HepG2 (cell line): ENCODE data around the gene FBXW4. TPM values are rescaled to one million over a fixed set of nuclear protein-coding genes. Genes with fewer than 3 reads are reported as not detected.
A peak's percentile ranks its signal among the peaks of the same experiment; 100 is the strongest.

Experiments used
- ATAC-seq: fragments of 200-7000 bp; cut with Tn5 transposase; 3 replicates; pipeline ENCODE4 v1.9.1; 2020; ENCODE audit warnings: mild to moderate bottlenecking, moderate library complexity
- Bru-seq: library from RNA; stranded (reverse); fragments of 400-500 nt; gene quantifications from one replicate; lab custom pipeline; 2021; lab: Mats Ljungman, UMichigan
- BruChase-seq, 2 experiments: library from RNA; stranded (reverse); fragments of 400-500 nt; gene quantifications; one replicate each; lab custom pipeline; 2021; lab: Mats Ljungman, UMichigan
- BruUV-seq: library from RNA; stranded (reverse); fragments of 400-500 nt; replicated peaks from 2 replicates; lab custom pipeline; 2021; lab: Mats Ljungman, UMichigan
- CTCF ChIA-PET: fragments of 300-600 bp; formaldehyde crosslinking; extraction: SDS; loops from one replicate; lab custom pipeline; 2021; ENCODE audit warnings: low total read pairs, inconsistent platforms, low intra/inter-chr PET ratio; lab: Yijun Ruan, JAX
- POLR2A ChIA-PET: fragments of 350-600 bp; sonication (Branson Sonifier 250); formaldehyde crosslinking; loops from one replicate; lab custom pipeline; 2020; ENCODE audit warnings: antibody characterized with exemption, inconsistent platforms; lab: Yijun Ruan, JAX
- DNase-seq: peaks from one replicate; pipeline ENCODE4 v3.0.0-alpha.2; 2015; ENCODE audit warnings: low spot score
- FAIRE-seq: peaks from 3 replicates; lab custom pipeline; 2011; peaks lifted over from hg19 to GRCh38; lab: Jason Lieb, UNC
- H2AFZ ChIP-seq: one replicate; pipeline ENCODE4 v1.6.1; 2011; ENCODE audit warnings: low read length, inconsistent platforms
- H3K27ac ChIP-seq: fragments of 300-600 bp; 3 replicates; pipeline ENCODE4 v1.8.0; 2011; ENCODE audit warnings: mixed run types, mild to moderate bottlenecking, mixed read lengths, low read length, inconsistent platforms; ENCODE audit not compliant: insufficient read depth; ENCODE audit errors: extremely low read length
- H3K27me3 ChIP-seq, 2 experiments: fragments of 200-600 bp in 1 of 2; 2 replicates in 1 of 2; 3 replicates in 1 of 2; pipeline versions ENCODE4 v1.6.0 to v1.8.0; 2011; ENCODE audit warnings: low read length in 2 of 2, mild to moderate bottlenecking in 2 of 2, moderate library complexity in 2 of 2, inconsistent platforms in 1 of 2; ENCODE audit not compliant: insufficient read depth in 2 of 2, control insufficient read depth in 1 of 2
- H3K36me3 ChIP-seq, 2 experiments: fragments of 200-600 bp in 1 of 2; replicated peaks in 1 of 2; 2 replicates in 1 of 2; 3 replicates in 1 of 2; pipeline versions ENCODE4 v1.5.1 to v1.8.0; 2011; ENCODE audit warnings: low read length in 2 of 2, inconsistent platforms in 1 of 2; ENCODE audit not compliant: insufficient read depth in 2 of 2, control insufficient read depth in 1 of 2
- H3K4me1 ChIP-seq: 2 replicates; pipeline ENCODE4 v1.5.1; 2012; ENCODE audit warnings: low read length, inconsistent platforms; ENCODE audit not compliant: insufficient read depth
- H3K4me2 ChIP-seq: 2 replicates; pipeline ENCODE4 v1.6.0; 2011; ENCODE audit warnings: low read depth, low read length, inconsistent platforms
- H3K4me3 ChIP-seq, 3 experiments: fragments of 200-600 bp in 1 of 3; sonication (generic), shearing (Covaris generic) in 1 of 3; replicated peaks in 1 of 3; 2 replicates each; pipeline ENCODE4 v1.5.1; 2011 to 2016; ENCODE audit warnings: low read length in 3 of 3, inconsistent platforms in 2 of 3, low read depth in 2 of 3, mild to moderate bottlenecking in 2 of 3, control low read depth in 1 of 3, mixed read lengths in 1 of 3; ENCODE audit not compliant: insufficient read depth in 1 of 3
- H3K79me2 ChIP-seq: one replicate; pipeline ENCODE4 v1.6.1; 2011; ENCODE audit warnings: low read length, inconsistent platforms; ENCODE audit not compliant: insufficient read depth
- H3K9ac ChIP-seq: 2 replicates; pipeline ENCODE4 v1.6.0; 2011; ENCODE audit warnings: mild to moderate bottlenecking, low read depth, low read length, inconsistent platforms; ENCODE audit not compliant: insufficient read depth
- H3K9me3 ChIP-seq: 2 replicates; pipeline ENCODE4 v1.5.1; 2012; ENCODE audit warnings: mild to moderate bottlenecking, low read length
- H4K20me1 ChIP-seq: 2 replicates; pipeline ENCODE4 v1.6.0; 2011; ENCODE audit warnings: inconsistent platforms, mild to moderate bottlenecking, low read length, moderate library complexity; ENCODE audit not compliant: insufficient read depth
- ETV5 ChIP-seq: IDR thresholded peaks from 2 replicates; pipeline ENCODE4 v1.6.1; 2018; ENCODE audit warnings: missing biosample characterization, missing genetic modification reagents, inconsistent platforms, borderline replicate concordance
- MAZ ChIP-seq, 2 experiments: sonication (generic) in 1 of 2; formaldehyde crosslinking in 1 of 2; IDR thresholded peaks; 2 replicates each; pipeline versions ENCODE4 v1.5.0 to v1.6.1; 2012 to 2020; ENCODE audit warnings: low read depth in 2 of 2, mild to moderate bottlenecking in 2 of 2, borderline replicate concordance in 1 of 2, improper control_type of control experiment in 1 of 2, low read length in 1 of 2, missing genetic modification reagents in 1 of 2, moderate library complexity in 1 of 2
- MXI1 ChIP-seq: IDR thresholded peaks from 3 replicates; pipeline ENCODE4 v1.6.1; 2012; ENCODE audit warnings: low read depth, low read length, inconsistent platforms, borderline replicate concordance
- NCOA2 ChIP-seq: sonication (generic); formaldehyde crosslinking; IDR thresholded peaks from 2 replicates; pipeline ENCODE4 v1.8.0; 2022; ENCODE audit warnings: inconsistent platforms
- ZNF207 ChIP-seq: fragments of 450-650 bp; IDR thresholded peaks from 2 replicates; pipeline ENCODE4 v1.6.1; 2016; ENCODE audit warnings: antibody characterized with exemption, borderline replicate concordance
- ZNF746 ChIP-seq: sonication (generic); formaldehyde crosslinking; IDR thresholded peaks from 2 replicates; pipeline ENCODE4 v1.8.0; 2022; ENCODE audit warnings: mild to moderate bottlenecking, missing genetic modification reagents
- WGBS: methylation state at CpG from one replicate; pipeline ENCODE4 v1.1.6; 2017; ENCODE audit warnings: low lambda C conversion rate; 5-methylcytosine and 5-hydroxymethylcytosine counted together
- in situ Hi-C: cut with HindIII; loops from 2 replicates; pipeline ENCODE4 v1.10.0; 2017; ENCODE audit warnings: low pct_unique_long_range_greater_than_20kb; ENCODE audit not compliant: extremely low pct_ligation_motif_present
- intact Hi-C: fragments of 100-400 bp; cut with micrococcal nuclease; formaldehyde crosslinking; loops from one replicate; pipeline ENCODE4 v1.10.0; 2022; ENCODE audit not compliant: unreplicated experiment
- long read RNA-seq, 2 experiments: library from RNA in 1 of 2; library from polyadenylated mRNA in 1 of 2; stranded (forward) in 1 of 2; unstranded in 1 of 2; transcript quantifications; one replicate each; pipeline ENCODE4 v2.0.0, GENCODE V29; 2019 to 2022
- polyA minus RNA-seq, 3 experiments: library from RNA; depleted of rRNA, polyadenylated mRNA; stranded (reverse); fragments of >200 nt; gene quantifications; 2 replicates each; pipeline ENCODE4 v1.2.3, GENCODE V29; 2011; ENCODE audit warnings: low replicate concordance in 1 of 3
- polyA plus RNA-seq, 8 experiments: library from polyadenylated mRNA; depleted of rRNA in 3 of 8; stranded (reverse) in 7 of 8; unstranded in 1 of 8; fragments of >200 nt; fragmentation: Illumina TruSeq in 4 of 8; extraction: Trizol in 4 of 8; gene quantifications; 2 replicates each; pipeline versions ENCODE4 v1.2.1 to v1.2.3, GENCODE V29; 2011 to 2016; ENCODE audit warnings: low read depth in 4 of 8, missing spikeins in 1 of 8, mixed read lengths in 1 of 8; ENCODE audit not compliant: insufficient read depth in 1 of 8
- total RNA-seq, 5 experiments: library from RNA; depleted of rRNA; stranded (reverse); fragments of >200 nt; fragmentation: Illumina TruSeq; extraction: Trizol; gene quantifications; 2 replicates each; pipeline ENCODE4 v1.2.3, GENCODE V29; 2016; ENCODE audit warnings: low read depth in 1 of 5
- TF ChIP-seq, protein P1 (sequence below): IDR thresholded peaks from 2 replicates; pipeline ENCODE4 v1.6.1; 2016
- TF ChIP-seq, protein P2 (sequence below), 2 experiments: sonication (generic) in 1 of 2; formaldehyde crosslinking in 1 of 2; IDR thresholded peaks; 2 replicates each; pipeline versions ENCODE4 v1.5.1 to v1.6.1; 2011 to 2020; ENCODE audit warnings: borderline replicate concordance in 1 of 2, low read depth in 1 of 2, low read length in 1 of 2, mild to moderate bottlenecking in 1 of 2, missing genetic modification reagents in 1 of 2, moderate library complexity in 1 of 2

Gene FBXW4, protein sequence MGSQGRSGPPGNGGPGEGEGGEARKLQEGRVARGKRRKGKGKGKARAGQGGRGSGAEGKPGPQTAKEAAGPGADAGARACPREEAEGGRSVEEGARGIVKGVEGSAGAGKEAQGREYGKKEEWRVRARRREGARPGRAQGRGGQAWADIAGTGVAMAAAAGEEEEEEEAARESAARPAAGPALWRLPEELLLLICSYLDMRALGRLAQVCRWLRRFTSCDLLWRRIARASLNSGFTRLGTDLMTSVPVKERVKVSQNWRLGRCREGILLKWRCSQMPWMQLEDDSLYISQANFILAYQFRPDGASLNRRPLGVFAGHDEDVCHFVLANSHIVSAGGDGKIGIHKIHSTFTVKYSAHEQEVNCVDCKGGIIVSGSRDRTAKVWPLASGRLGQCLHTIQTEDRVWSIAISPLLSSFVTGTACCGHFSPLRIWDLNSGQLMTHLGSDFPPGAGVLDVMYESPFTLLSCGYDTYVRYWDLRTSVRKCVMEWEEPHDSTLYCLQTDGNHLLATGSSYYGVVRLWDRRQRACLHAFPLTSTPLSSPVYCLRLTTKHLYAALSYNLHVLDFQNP
- total RNA-seq (2016; rRNA removed; fragmentation: Illumina TruSeq; extraction: Trizol), result 15.0 and 23.5 TPM in 2 replicates
- total RNA-seq (2016; cell fraction: cytosol; rRNA removed; fragmentation: Illumina TruSeq; extraction: Trizol; ENCODE audit: low read depth), result 95.9 and 111 TPM in 2 replicates
- total RNA-seq (2016; cell fraction: insoluble cytoplasmic fraction; rRNA removed; fragmentation: Illumina TruSeq; extraction: Trizol), result 13.0 and 28.6 TPM in 2 replicates
- total RNA-seq (2016; cell fraction: membrane; rRNA removed; fragmentation: Illumina TruSeq; extraction: Trizol), result 47.9 and 51.4 TPM in 2 replicates
- 18.2 and 18.7 TPM in 2 replicates for total RNA-seq (2016; cell fraction: nucleus; rRNA removed; fragmentation: Illumina TruSeq; extraction: Trizol)
- 33.6 and 33.7 TPM in 2 replicates for polyA plus RNA-seq (2011; rRNA removed)
- polyA plus RNA-seq (2011; cell fraction: cytosol; rRNA removed), result 27.2 and 39.3 TPM in 2 replicates
- polyA plus RNA-seq (2011; cell fraction: nucleus; rRNA removed), result 25.6 and 28.0 TPM in 2 replicates
- polyA plus RNA-seq (2012), result 25.5 and 27.0 TPM in 2 replicates
- polyA plus RNA-seq (2016; cell fraction: cytosol; fragmentation: Illumina TruSeq; extraction: Trizol; ENCODE audit: low read depth), result 12.4 and 14.7 TPM in 2 replicates
- 19.7 and 26.9 TPM in 2 replicates for polyA plus RNA-seq (2016; cell fraction: insoluble cytoplasmic fraction; fragmentation: Illumina TruSeq; extraction: Trizol; ENCODE audit: low read depth)
- 24.1 and 30.0 TPM in 2 replicates for polyA plus RNA-seq (2016; cell fraction: membrane; fragmentation: Illumina TruSeq; extraction: Trizol; ENCODE audit: low read depth)
- polyA plus RNA-seq (2016; cell fraction: nucleus; fragmentation: Illumina TruSeq; extraction: Trizol; ENCODE audit: insufficient read depth, low read depth), result 25.0 and 29.9 TPM in 2 replicates
- 66.7 and 69.3 TPM in 2 replicates for polyA minus RNA-seq (2011; rRNA and poly(A)+ RNA removed; ENCODE audit: low replicate concordance)
- 16.3 and 20.3 TPM in 2 replicates for polyA minus RNA-seq (2011; cell fraction: cytosol; rRNA and poly(A)+ RNA removed)
- polyA minus RNA-seq (2011; cell fraction: nucleus; rRNA and poly(A)+ RNA removed), result 23.6 and 29.8 TPM in 2 replicates
- percentile 73 among the genes with signal in this experiment for Bru-seq, nascent RNA
- BruChase-seq, experiment 1, labeled RNA remaining after a 6-hour chase, result percentile 69 among the genes with signal in this experiment
- percentile 76 among the genes with signal in this experiment for BruChase-seq, experiment 2, labeled RNA remaining after a 2-hour chase
- long read RNA-seq, experiment 1, partial matches to known transcripts, result 4 of 7 reads
- long read RNA-seq, experiment 1, other reads (novel, unspliced or antisense), result 1 of 7 reads
- long read RNA-seq, experiment 2, partial matches to known transcripts, result 17 of 27 reads
- long read RNA-seq, experiment 2, other reads (novel, unspliced or antisense), result 10 of 27 reads

DNA sequence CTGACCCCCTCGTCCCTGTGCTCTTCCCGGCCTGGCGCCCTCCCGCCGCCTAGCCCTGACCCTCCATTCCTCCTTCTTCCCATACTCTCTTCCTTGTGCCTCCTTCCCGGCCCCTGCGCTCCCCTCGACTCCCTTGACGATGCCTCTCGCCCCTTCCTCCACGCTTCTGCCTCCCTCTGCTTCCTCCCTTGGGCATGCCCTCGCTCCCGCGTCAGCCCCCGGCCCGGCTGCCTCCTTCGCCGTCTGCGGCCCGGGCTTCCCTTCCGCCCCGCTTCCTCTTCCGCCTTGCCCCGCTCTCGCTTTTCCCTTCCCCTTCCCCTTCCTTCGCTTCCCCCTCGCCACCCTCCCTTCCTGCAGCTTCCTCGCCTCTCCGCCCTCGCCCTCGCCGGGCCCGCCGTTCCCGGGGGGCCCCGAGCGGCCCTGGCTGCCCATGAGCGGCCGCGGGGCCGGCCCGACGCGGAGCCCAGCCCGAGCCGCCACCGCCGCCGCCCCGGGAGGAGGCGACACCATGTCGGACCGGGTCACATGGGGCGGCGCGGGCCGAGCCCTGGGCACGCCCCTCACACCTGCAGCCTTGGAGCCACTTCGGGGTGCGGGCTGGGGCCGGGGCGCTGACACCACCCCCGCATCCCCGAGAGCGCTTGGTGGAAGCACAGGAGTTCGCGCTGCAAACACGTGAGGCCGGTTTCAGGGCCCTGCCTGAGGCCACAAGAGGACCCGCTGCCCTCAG is at the start of gene FBXW4:
Gene FBXW4, minus strand, starts transcription at position 497 of the 730 bp plus-strand sequence. Its CDS starts 65 bp downstream, at position 432.
- H3K4me1 ChIP-seq, result peaks cover 39% of the 10 kb centered on the region
- H2AFZ ChIP-seq, result peak within 1 kb of the TSS; percentile 8
- ChIA-PET CTCF (no interaction called here), POLR2A (interaction anchor here (1.2 to 1.8 kb wide), 3 partner anchors 8 to 124 kb away, joined by 4 to 7 read pairs (median 7); no protein-coding TSS in a partner anchor)
- H4K20me1 ChIP-seq, result no peaks in the 10 kb centered on the region
- H3K27ac ChIP-seq, result peak within 1 kb of the TSS; percentile 88
- peak within 1 kb of the TSS; percentile 89 for H3K9ac ChIP-seq
- H3K4me2 ChIP-seq, result peak within 1 kb of the TSS; percentile 67
- 1% methylated on average over 35 of the region's 70 CpGs for WGBS
- no peaks in the 10 kb centered on the region for H3K27me3 ChIP-seq
- peak within 1 kb of the TSS; percentile 69 to 99 (median 81) for H3K4me3 ChIP-seq
- DNase-seq (peak; percentile 29), ATAC-seq (peak; percentile 84), FAIRE-seq (no peak)
- no peaks in the 10 kb centered on the region for H3K36me3 ChIP-seq
- no TSS peak for BruUV-seq
- in situ Hi-C loops (no loop called here), intact Hi-C loops (no loop called here)
- H3K79me2 ChIP-seq, result peaks cover 17% of the 10 kb centered on the region
- no peaks in the 10 kb centered on the region for H3K9me3 ChIP-seq
- TF ChIP-seq NCOA2 (peak; percentile 35; the same call in 1 of the 2 replicates), ZNF207 (no peak), MAZ (IDR thresholded peaks at IDR 0.05; ENCODE audit: borderline replicate concordance, low read depth, low read length) (no peak), MAZ (CRISPR knock-in tag; IDR thresholded peaks at IDR 0.05; ENCODE audit: low read depth) (peak; percentile 64), ETV5 (CRISPR knock-in tag) (no peak; the same call in 1 of the 2 replicates), MXI1 (peak; percentile 48; the same call in 1 of the 3 replicates), ZNF746 (CRISPR knock-in tag) (peak; percentile 8; the same call in 1 of the 2 replicates)
- TF ChIP-seq, protein P1, sequence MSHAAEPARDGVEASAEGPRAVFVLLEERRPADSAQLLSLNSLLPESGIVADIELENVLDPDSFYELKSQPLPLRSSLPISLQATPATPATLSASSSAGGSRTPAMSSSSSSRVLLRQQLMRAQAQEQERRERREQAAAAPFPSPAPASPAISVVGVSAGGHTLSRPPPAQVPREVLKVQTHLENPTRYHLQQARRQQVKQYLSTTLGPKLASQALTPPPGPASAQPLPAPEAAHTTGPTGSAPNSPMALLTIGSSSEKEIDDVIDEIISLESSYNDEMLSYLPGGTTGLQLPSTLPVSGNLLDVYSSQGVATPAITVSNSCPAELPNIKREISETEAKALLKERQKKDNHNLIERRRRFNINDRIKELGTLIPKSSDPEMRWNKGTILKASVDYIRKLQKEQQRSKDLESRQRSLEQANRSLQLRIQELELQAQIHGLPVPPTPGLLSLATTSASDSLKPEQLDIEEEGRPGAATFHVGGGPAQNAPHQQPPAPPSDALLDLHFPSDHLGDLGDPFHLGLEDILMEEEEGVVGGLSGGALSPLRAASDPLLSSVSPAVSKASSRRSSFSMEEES (CRISPR knock-in tag), result peak; percentile 64; the same call in 1 of the 2 replicates
- TF ChIP-seq, protein P2, sequence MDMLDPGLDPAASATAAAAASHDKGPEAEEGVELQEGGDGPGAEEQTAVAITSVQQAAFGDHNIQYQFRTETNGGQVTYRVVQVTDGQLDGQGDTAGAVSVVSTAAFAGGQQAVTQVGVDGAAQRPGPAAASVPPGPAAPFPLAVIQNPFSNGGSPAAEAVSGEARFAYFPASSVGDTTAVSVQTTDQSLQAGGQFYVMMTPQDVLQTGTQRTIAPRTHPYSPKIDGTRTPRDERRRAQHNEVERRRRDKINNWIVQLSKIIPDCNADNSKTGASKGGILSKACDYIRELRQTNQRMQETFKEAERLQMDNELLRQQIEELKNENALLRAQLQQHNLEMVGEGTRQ (IDR thresholded peaks at IDR 0.05; ENCODE audit: low read depth, low read length), result peak; percentile 44
- TF ChIP-seq, protein P2 (CRISPR knock-in tag; IDR thresholded peaks at IDR 0.05; ENCODE audit: borderline replicate concordance), result peak; percentile 73; the same call in 1 of the 2 replicates
